ENCODE data around the gene NXN.

DNA sequence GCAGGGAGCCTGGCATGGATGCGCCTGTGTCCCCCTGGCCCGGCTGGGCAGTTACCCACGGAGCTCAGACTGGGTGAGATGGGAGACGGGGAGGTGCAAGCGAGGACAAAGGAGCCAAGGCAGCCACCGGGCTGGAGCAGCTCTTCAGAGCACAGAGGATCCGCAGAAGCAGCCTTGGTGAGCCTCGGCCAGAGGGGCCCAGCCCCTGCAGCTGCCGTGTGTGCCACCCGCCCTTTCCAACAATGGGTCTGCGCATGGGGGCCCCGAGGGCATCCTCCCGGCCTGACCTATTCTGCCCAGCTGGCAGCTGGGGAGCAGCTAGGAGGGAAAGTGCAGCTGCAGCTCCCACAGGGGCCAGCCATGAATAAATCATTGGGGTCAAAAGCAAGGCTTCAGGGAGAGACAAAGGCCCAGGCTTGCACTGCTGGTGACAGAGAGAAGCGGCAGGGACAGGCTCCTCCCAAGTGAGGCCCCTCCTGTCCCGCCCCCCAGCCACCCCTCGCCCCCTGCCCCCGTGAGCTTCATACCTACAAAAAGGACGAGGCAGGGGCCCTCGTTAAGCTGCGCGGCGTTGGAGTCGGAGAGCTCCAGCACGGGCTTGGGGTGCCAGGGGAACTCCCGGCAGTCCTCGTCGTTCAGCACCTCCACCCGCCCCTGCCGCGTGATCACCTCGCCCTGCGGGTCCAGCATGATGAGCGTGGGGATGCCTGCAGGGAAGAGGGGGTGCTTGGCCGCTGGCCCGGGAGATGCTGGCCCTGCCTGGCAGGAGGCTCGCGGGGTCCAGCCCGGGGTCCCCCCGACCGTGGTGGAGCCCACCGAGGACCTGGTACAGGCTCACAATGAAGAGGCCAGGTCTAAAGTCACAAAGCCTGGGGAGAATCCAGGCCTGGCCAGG, 174.8 kb downstream of the NXN start:
- TF ChIP-seq POLR2A (IDR thresholded peaks at IDR 0.05), result no peak
- TF ChIP-seq, protein P1, sequence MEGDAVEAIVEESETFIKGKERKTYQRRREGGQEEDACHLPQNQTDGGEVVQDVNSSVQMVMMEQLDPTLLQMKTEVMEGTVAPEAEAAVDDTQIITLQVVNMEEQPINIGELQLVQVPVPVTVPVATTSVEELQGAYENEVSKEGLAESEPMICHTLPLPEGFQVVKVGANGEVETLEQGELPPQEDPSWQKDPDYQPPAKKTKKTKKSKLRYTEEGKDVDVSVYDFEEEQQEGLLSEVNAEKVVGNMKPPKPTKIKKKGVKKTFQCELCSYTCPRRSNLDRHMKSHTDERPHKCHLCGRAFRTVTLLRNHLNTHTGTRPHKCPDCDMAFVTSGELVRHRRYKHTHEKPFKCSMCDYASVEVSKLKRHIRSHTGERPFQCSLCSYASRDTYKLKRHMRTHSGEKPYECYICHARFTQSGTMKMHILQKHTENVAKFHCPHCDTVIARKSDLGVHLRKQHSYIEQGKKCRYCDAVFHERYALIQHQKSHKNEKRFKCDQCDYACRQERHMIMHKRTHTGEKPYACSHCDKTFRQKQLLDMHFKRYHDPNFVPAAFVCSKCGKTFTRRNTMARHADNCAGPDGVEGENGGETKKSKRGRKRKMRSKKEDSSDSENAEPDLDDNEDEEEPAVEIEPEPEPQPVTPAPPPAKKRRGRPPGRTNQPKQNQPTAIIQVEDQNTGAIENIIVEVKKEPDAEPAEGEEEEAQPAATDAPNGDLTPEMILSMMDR (IDR thresholded peaks at IDR 0.05), result no peak
